ENCODE results near the gene PSMC5.

Gene PSMC5

DNA sequence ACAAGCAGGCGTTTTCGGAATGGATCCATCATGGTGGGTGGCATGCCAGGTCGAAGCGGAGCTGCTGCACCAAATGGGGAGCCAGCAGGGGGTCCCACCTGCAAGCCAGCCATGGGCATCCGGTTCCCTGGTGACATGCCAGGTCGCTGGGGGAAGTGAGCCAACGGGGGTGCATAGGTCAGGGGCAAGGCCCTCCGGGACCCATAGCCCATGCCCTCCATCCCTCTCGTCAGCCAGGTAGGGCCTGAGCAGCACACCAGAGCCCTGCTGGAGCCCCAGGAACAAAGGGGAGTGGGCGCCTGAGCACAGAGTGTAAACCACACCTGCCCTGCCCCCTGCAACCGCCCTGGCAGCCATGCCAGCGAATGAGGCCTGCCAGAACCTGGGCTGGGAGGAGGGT lies 10.2 kb downstream of the PSMC5 start:
- peaks cover 40% of the 10 kb centered on the region for H4K20me1 ChIP-seq (ENCODE audit: insufficient read depth, low read length, poor library complexity, severe bottlenecking)
- no peak overlapping the region for H2AFZ ChIP-seq (ENCODE audit: low read length)
- no peaks in the 10 kb centered on the region for H3K9me3 ChIP-seq (ENCODE audit: insufficient read depth, low read depth, low read length)
- H3K4me3 ChIP-seq (ENCODE audit: low read length, poor library complexity, severe bottlenecking), result peak overlapping the region; percentile 89
- H3K36me3 ChIP-seq (ENCODE audit: insufficient read depth, low read length), result peaks cover 33% of the 10 kb centered on the region; the same call in 1 of the 2 replicates
- H3K4me2 ChIP-seq (ENCODE audit: low read depth, low read length, poor library complexity, severe bottlenecking), result peak overlapping the region; percentile 85
- H3F3A ChIP-seq (ENCODE audit: low read depth), result no peaks in the 10 kb centered on the region
- no peaks in the 10 kb centered on the region for H3K9me2 ChIP-seq (replicated peaks; ENCODE audit: low read depth, low read length)
- peaks cover 41% of the 10 kb centered on the region for H3K4me1 ChIP-seq (ENCODE audit: insufficient read depth, low read length, poor library complexity, severe bottlenecking)
- H3K79me2 ChIP-seq (ENCODE audit: insufficient read depth, low read length), result peaks cover 94% of the 10 kb centered on the region
- TF ChIP-seq, protein P1, sequence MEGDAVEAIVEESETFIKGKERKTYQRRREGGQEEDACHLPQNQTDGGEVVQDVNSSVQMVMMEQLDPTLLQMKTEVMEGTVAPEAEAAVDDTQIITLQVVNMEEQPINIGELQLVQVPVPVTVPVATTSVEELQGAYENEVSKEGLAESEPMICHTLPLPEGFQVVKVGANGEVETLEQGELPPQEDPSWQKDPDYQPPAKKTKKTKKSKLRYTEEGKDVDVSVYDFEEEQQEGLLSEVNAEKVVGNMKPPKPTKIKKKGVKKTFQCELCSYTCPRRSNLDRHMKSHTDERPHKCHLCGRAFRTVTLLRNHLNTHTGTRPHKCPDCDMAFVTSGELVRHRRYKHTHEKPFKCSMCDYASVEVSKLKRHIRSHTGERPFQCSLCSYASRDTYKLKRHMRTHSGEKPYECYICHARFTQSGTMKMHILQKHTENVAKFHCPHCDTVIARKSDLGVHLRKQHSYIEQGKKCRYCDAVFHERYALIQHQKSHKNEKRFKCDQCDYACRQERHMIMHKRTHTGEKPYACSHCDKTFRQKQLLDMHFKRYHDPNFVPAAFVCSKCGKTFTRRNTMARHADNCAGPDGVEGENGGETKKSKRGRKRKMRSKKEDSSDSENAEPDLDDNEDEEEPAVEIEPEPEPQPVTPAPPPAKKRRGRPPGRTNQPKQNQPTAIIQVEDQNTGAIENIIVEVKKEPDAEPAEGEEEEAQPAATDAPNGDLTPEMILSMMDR (conservative IDR thresholded peaks at IDR 0.05; ENCODE audit: low read length), result no peak
- TF ChIP-seq EZH2phosphoT487 (IDR thresholded peaks at IDR 0.05; ENCODE audit: borderline replicate concordance), result no peak
- H3K9ac ChIP-seq (ENCODE audit: low read depth, low read length, poor library complexity, severe bottlenecking), result peak overlapping the region; percentile 97
- H3K27me3 ChIP-seq (ENCODE audit: insufficient read depth, low read length, poor library complexity, severe bottlenecking), result no peaks in the 10 kb centered on the region

DNA sequence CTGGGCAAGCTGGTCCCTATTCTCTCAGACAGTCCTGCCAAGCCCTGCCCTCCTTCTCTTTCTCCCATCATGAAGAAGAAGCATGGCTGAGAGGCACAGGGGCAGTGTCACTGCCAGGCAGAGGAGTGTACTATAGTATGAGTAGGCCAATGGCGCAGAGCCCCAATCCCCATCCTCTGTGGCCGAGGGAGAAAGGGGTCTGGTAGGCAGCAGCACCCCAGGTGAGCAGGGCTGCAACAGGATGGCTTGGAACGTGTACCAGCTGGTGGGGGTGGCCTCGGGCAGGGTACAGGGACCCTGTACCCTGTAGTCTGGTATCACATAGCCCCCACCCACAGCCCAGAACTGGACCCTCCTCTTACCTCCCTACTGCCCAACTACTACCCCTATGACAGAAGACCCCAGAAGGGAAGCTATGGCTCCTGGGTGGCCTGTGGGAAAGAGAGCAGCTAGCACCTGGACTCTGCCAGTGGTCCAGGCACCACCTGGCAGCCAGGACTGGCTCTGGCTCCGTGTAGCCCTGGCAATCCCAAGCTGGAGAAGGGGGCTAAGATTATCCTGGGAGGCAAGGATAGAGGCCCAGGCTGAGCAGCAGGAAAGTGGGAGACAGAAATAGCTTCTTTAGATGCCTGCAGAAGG lies 10.8 kb downstream of the PSMC5 start:
- peak overlapping the region; percentile 89 for H3K4me3 ChIP-seq (ENCODE audit: low read length, poor library complexity, severe bottlenecking)
- H3K4me1 ChIP-seq (ENCODE audit: insufficient read depth, low read length, poor library complexity, severe bottlenecking), result peaks cover 41% of the 10 kb centered on the region
- H3K4me2 ChIP-seq (ENCODE audit: low read depth, low read length, poor library complexity, severe bottlenecking), result peak overlapping the region; percentile 85
- H4K20me1 ChIP-seq (ENCODE audit: insufficient read depth, low read length, poor library complexity, severe bottlenecking), result peaks cover 40% of the 10 kb centered on the region
- peaks cover 89% of the 10 kb centered on the region for H3K79me2 ChIP-seq (ENCODE audit: insufficient read depth, low read length)
- H3K9me2 ChIP-seq (replicated peaks; ENCODE audit: low read depth, low read length), result no peaks in the 10 kb centered on the region
- peaks cover 27% of the 10 kb centered on the region; the same call in 1 of the 2 replicates for H3K36me3 ChIP-seq (ENCODE audit: insufficient read depth, low read length)
- H3K9me3 ChIP-seq (ENCODE audit: insufficient read depth, low read depth, low read length), result no peaks in the 10 kb centered on the region
- no peaks in the 10 kb centered on the region for H3F3A ChIP-seq (ENCODE audit: low read depth)
- H3K27me3 ChIP-seq (ENCODE audit: insufficient read depth, low read length, poor library complexity, severe bottlenecking), result no peaks in the 10 kb centered on the region
- no peak overlapping the region for H2AFZ ChIP-seq (ENCODE audit: low read length)
- TF ChIP-seq, protein P1 (conservative IDR thresholded peaks at IDR 0.05; ENCODE audit: low read length), result no peak
- no peak for TF ChIP-seq EZH2phosphoT487 (IDR thresholded peaks at IDR 0.05; ENCODE audit: borderline replicate concordance)
- H3K9ac ChIP-seq (ENCODE audit: low read depth, low read length, poor library complexity, severe bottlenecking), result peak overlapping the region; percentile 97

DNA sequence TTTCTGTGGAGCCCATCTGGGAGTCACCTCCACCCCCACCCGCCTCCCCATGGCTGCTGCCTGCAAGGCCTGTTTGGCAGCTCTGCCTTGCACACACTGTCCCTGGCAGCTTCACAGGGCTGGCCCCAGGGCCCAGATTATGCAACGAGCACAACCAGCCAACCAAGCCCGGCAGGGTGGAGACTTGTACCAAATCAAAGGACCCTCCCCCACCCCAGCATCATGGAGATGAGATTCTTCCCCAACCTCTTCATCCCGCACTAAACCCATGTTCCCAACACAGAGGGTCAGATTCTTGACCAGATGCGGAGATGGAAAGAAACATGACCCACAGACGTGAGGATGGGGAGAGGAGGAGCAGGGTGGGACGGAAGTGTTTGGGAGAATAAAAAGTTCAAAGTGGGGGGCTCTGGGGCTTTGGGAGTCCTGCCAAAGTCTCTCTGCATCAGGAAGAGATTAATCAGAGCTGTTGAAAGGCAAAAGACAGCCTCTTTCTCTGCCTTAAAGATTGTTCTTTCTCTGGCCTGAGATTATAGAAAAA lies 11.5 kb downstream of the PSMC5 start:
- Histone ChIP-seq H2AFZ (ENCODE audit: low read length) (no peak overlapping the region), H3K9me3 (ENCODE audit: insufficient read depth, low read depth, low read length) (no peaks in the 10 kb centered on the region), H4K20me1 (ENCODE audit: insufficient read depth, low read length, poor library complexity, severe bottlenecking) (peaks cover 40% of the 10 kb centered on the region), H3K36me3 (ENCODE audit: insufficient read depth, low read length) (peaks cover 21% of the 10 kb centered on the region; the same call in 1 of the 2 replicates), H3F3A (ENCODE audit: low read depth) (peaks cover 4% of the 10 kb centered on the region; the same call in 1 of the 2 replicates), H3K27me3 (ENCODE audit: insufficient read depth, low read length, poor library complexity, severe bottlenecking) (no peaks in the 10 kb centered on the region), H3K4me1 (ENCODE audit: insufficient read depth, low read length, poor library complexity, severe bottlenecking) (peaks cover 42% of the 10 kb centered on the region), H3K4me3 (ENCODE audit: low read length, poor library complexity, severe bottlenecking) (peak overlapping the region; percentile 89), H3K9ac (ENCODE audit: low read depth, low read length, poor library complexity, severe bottlenecking) (peak overlapping the region; percentile 97), H3K9me2 (replicated peaks; ENCODE audit: low read depth, low read length) (no peaks in the 10 kb centered on the region), H3K4me2 (ENCODE audit: low read depth, low read length, poor library complexity, severe bottlenecking) (peak overlapping the region; percentile 85), H3K79me2 (ENCODE audit: insufficient read depth, low read length) (peaks cover 85% of the 10 kb centered on the region)
- TF ChIP-seq, protein P1 (conservative IDR thresholded peaks at IDR 0.05; ENCODE audit: low read length), result no peak
- TF ChIP-seq EZH2phosphoT487 (IDR thresholded peaks at IDR 0.05; ENCODE audit: borderline replicate concordance), result no peak
